GM18909 (cell line): Measurements from ENCODE around the gene LIX1L.

Experiments
- ATAC-seq: cut with Tn5 transposase; IDR thresholded peaks from one replicate; pipeline ENCODE4 v1.9.1; 2021; ENCODE audit warnings: mild to moderate bottlenecking; ENCODE audit not compliant: unreplicated experiment, poor library complexity

LIX1L gene

DNA sequence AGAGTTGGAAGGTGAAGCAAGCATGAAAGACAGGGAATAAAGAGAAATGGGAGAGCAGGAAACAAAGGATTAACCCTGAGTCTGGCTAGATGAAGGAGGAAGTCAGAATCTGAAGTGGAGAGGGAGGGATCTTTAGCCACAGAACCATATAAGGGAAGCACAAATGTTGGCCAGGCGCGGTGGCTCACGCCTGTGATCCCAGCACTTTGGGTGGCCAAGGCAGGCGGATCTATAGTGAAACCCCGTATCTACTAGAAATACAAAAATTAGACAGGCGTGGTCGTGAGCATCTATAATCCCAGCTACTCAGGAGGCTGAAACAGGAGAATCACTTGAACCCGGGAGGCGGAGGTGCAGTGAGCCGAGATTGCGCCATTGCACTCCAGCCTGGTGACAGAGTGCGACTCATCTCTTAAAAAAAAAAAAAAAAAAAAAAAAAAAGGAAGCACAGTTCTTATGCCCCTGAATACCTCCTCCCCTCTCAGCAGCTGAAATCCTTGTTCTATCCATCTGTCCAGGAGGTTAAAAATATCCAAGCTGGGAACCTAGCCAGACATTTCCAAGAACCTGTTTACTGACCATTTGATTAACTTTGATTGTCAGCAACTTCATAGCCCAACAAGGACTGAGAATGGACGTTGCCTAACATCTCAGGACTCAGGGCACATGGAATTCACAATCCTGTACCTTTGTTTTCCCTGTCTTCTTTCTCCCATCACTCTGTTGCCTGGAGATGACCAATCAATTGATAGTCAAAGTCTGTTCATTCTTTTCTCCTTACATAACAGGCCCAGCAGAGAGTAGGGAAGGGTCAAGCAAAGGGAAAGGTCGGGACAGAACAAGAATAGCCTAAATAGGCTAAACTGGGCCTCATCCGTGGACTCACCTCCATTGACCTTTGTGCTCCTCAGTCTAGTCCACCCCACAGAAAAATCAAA is 28.0 kb upstream of the LIX1L start:
- no peak for ATAC-seq

GRCh38 chr1:145985129-145985501 is 27.3 kb upstream of the LIX1L start:
- no peak for ATAC-seq

DNA sequence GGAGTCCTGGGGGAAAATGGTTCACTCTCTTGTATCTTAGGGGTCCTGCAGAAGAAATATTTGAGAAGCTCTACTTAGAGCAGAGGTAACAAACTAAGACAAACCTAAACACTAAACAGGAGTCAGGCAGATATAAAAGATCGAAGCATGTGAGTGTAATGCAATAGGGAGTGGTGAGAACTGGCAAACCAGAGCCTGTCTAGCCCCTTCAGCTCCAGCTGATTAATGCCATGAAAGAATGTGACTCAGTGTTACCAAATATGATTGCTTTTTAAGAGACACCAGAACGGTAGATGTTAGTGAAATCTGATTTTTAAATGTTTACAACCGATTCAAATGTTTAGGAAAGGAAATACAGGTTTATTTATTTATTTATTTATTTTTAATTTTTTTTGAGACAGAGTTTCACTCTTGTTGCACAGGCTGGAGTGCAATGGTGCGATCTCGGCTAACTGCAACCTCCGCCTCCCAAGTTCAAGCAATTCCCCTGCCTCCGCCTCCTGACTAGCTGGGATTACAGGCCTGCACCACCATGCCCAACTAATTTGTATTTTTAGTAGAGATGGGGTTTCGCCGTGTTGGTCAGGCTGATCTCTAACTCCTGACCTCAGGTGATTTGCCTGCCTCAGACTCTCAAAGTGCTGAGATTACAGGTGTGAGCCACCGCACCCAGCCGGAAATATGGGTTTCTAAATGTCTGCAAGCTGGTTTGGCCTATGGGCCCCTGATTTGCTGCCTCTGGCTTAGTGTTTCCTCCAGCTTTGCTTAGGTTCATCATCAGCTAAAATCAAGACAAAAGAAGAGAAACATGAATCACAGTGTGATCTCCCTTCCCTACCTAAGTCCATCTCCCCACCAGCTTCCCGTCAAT is 26.4 kb upstream of the LIX1L start:
- ATAC-seq = no peak

DNA sequence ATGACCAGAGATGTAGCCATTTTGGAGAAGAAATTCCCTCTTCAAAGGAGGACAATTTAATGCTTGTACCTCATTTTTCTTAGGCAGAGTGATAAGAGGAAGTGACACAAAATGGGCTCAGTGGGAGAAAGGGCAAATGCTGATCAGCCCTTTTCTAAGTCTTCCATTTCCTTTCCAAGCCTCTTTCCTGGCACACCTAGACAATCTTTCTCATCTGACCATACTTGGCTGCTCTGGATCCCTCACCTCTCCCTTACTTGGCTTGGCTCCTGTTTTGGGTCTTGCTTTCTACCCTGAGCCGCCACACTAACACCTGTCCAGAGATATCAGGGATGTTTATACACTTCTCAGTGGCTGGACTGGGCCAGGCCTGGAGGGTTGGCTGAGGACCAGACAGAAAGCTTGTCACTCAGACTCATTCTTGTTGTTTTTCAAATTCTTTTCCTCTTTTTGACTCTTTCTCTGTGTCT is 25.4 kb upstream of the LIX1L start:
- no peak for ATAC-seq

- no peak for ATAC-seq
Observed at GRCh38 chr1:145982010-145982723, 24.4 kb upstream of the LIX1L start.

- no peak for ATAC-seq
Observed at GRCh38 chr1:145980457-145980994, 22.7 kb upstream of the LIX1L start.

- peak; percentile 46 for ATAC-seq
Observed at GRCh38 chr1:145979746-145980456, 22.1 kb upstream of the LIX1L start.

- ATAC-seq = peak; percentile 81
Observed at GRCh38 chr1:145978854-145979745, 21.3 kb upstream of the LIX1L start.

GRCh38 chr1:145978471-145978853 is 20.6 kb upstream of the LIX1L start:
- ATAC-seq = no peak

- ATAC-seq = no peak
Observed at GRCh38 chr1:145977486-145978470, 20.0 kb upstream of the LIX1L start.

- no peak for ATAC-seq
Observed at GRCh38 chr1:145977016-145977415, 19.2 kb upstream of the LIX1L start.

DNA sequence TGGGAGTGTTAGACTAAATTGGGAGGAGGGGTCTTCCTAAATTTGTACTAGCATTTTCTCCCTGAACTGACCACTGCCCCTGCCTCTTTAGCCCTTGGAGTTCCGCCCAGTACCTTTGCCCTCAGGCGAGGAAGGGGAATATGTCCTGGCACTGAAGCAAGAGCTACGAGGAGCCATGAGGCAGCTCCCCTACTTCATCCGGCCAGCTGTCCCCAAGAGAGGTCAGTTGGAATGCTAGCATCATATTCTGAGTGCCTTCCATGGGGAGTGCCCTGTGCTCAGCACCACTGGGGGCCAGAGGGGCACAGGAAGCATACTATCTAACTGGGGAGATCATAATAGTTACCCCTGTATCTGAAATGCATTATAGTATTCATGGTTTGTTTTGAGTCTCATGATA is 17.4 kb upstream of the LIX1L start:
- ATAC-seq = no peak

GRCh38 chr1:145974721-145975120 is 16.9 kb upstream of the LIX1L start:
- no peak for ATAC-seq

- no peak for ATAC-seq
Observed at GRCh38 chr1:145972580-145972979, 14.8 kb upstream of the LIX1L start.

GRCh38 chr1:145967288-145967687 is 9.5 kb upstream of the LIX1L start:
- ATAC-seq = no peak

GRCh38 chr1:145965119-145965744 is 7.4 kb upstream of the LIX1L start:
- ATAC-seq = no peak
